PC-9 (cell line): ENCODE results near the gene STK32B. TPM values are rescaled to one million over a fixed set of nuclear protein-coding genes. Genes with fewer than 3 reads are reported as not detected.

Experiments used
- BruUV-seq: library from RNA; stranded (reverse); fragments of 400-500 nt; replicated peaks from 2 replicates; lab custom pipeline; 2021; lab: Mats Ljungman, UMichigan
- CTCF ChIA-PET: fragments of 300-600 bp; sonication (Branson Sonifier 250); formaldehyde crosslinking; loops from one replicate; lab custom pipeline; 2022; ENCODE audit warnings: antibody characterized with exemption; lab: Charles Lee
- POLR2A ChIA-PET: fragments of 300-600 bp; sonication (Branson Sonifier 250); formaldehyde crosslinking; loops from one replicate; lab custom pipeline; 2022; ENCODE audit warnings: antibody characterized with exemption; ENCODE audit not compliant: unreplicated experiment; lab: Charles Lee
- DNase-seq, 2 experiments: peaks; one replicate each; pipeline versions ENCODE4 v3.0.0 to v3.0.0-alpha.2; 2015 to 2022; ENCODE audit warnings: mixed read lengths in 1 of 2
- H2AFZ ChIP-seq: fragments of 200-600 bp; sonication (generic); 2 replicates; pipeline ENCODE4 v1.8.1; 2017; ENCODE audit warnings: antibody characterized with exemption
- H3F3A ChIP-seq: fragments of 200-600 bp; sonication (generic); 2 replicates; pipeline ENCODE4 v1.8.1; 2017; ENCODE audit warnings: antibody characterized with exemption, mild to moderate bottlenecking, low read depth; ENCODE audit not compliant: insufficient read depth
- H3K27ac ChIP-seq: fragments of 200-600 bp; sonication (generic); 2 replicates; pipeline ENCODE4 v1.6.1; 2016; ENCODE audit warnings: mixed run types
- H3K27me3 ChIP-seq: fragments of 200-600 bp; sonication (generic); 2 replicates; pipeline ENCODE4 v1.6.1; 2016; ENCODE audit warnings: low read depth, mixed run types; ENCODE audit not compliant: insufficient read depth
- H3K36me3 ChIP-seq: fragments of 200-600 bp; sonication (generic); 2 replicates; pipeline ENCODE4 v1.6.1; 2016; ENCODE audit warnings: low read depth, mixed run types
- H3K4me1 ChIP-seq: fragments of 200-600 bp; sonication (generic); replicated peaks from 2 replicates; pipeline ENCODE4 v1.6.1; 2016; ENCODE audit warnings: mixed run types; ENCODE audit not compliant: insufficient read depth
- H3K4me2 ChIP-seq: fragments of 200-600 bp; sonication (generic); 2 replicates; pipeline ENCODE4 v1.6.1; 2017; ENCODE audit warnings: mixed run types
- H3K4me3 ChIP-seq: fragments of 200-600 bp; sonication (generic); 2 replicates; pipeline ENCODE4 v1.6.1; 2016; ENCODE audit warnings: mixed run types
- H3K79me2 ChIP-seq: fragments of 200-600 bp; sonication (generic); 2 replicates; pipeline ENCODE4 v1.6.1; 2017; ENCODE audit warnings: low read depth, mixed run types
- H3K9me2 ChIP-seq: fragments of 200-600 bp; sonication (generic); 2 replicates; pipeline ENCODE4 v1.8.1; 2017; ENCODE audit warnings: mild to moderate bottlenecking; ENCODE audit not compliant: insufficient read depth
- H3K9me3 ChIP-seq: fragments of 200-600 bp; sonication (generic); 2 replicates; pipeline ENCODE4 v1.8.1; 2016; ENCODE audit warnings: low read depth; ENCODE audit not compliant: insufficient read depth
- H4K20me1 ChIP-seq: fragments of 200-600 bp; sonication (generic); 2 replicates; pipeline ENCODE4 v1.8.1; 2017; ENCODE audit not compliant: insufficient read depth
- EZH2 ChIP-seq: fragments of 200-600 bp; sonication (generic); IDR thresholded peaks from 2 replicates; pipeline ENCODE4 v1.8.0; 2017; ENCODE audit warnings: antibody characterized with exemption, low read depth
- intact Hi-C: fragments of 100-400 bp; cut with micrococcal nuclease; formaldehyde crosslinking; loops from one replicate; pipeline ENCODE4 v1.10.0; 2022; ENCODE audit not compliant: unreplicated experiment
- total RNA-seq: library from RNA; stranded (reverse); gene quantifications from 2 replicates; pipeline ENCODE4 v1.2.3, GENCODE V29; 2021
- TF ChIP-seq, protein P1 (sequence below): fragments of 200-600 bp; sonication (generic); conservative IDR thresholded peaks from 2 replicates; pipeline ENCODE4 v1.6.1; 2017; ENCODE audit warnings: mixed run types, antibody characterized with exemption, mild to moderate bottlenecking, moderate library complexity

Gene STK32B
- total RNA-seq, 1 experiment from 2014 or later = not detected

DNA sequence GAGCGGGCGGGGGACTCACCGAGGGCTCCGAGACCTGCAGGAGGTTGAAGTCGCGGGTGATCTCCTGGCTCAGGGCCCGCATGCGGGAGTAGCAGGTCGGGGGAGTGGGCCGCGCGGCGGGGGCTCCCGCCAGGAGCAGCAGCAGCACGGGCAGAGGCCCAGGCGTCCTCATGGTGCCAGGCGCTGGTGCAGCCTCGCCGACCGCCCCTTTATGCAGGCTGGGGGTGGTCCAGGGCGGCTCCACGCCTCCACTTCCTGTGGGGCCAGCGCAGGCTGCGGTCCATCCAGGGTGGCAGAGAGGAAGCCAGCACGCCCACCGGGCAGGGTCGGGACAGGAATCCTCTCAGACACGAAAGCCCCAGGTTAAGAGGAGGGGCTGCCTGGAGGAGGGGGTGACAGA lies 32.0 kb upstream of the STK32B start, which contains the start of gene CYTL1:
Gene CYTL1, minus strand, starts transcription at position 185 of the 400 bp plus-strand sequence. Its CDS starts 13 bp downstream, at position 172.
- ChIA-PET POLR2A (no interaction called here), CTCF (no interaction called here)
- Histone ChIP-seq H4K20me1 (no peaks in the 10 kb centered on the region), H3K79me2 (no peaks in the 10 kb centered on the region), H3K4me2 (no peak within 1 kb of the TSS), H2AFZ (no peak within 1 kb of the TSS), H3K9me2 (no peaks in the 10 kb centered on the region), H3K27me3 (peaks cover 81% of the 10 kb centered on the region), H3K27ac (no peak within 1 kb of the TSS), H3K36me3 (no peaks in the 10 kb centered on the region), H3K4me1 (no peaks in the 10 kb centered on the region), H3K4me3 (no peak within 1 kb of the TSS), H3F3A (no peaks in the 10 kb centered on the region), H3K9me3 (no peaks in the 10 kb centered on the region)
- no peak for TF ChIP-seq EZH2
- TF ChIP-seq, protein P1, sequence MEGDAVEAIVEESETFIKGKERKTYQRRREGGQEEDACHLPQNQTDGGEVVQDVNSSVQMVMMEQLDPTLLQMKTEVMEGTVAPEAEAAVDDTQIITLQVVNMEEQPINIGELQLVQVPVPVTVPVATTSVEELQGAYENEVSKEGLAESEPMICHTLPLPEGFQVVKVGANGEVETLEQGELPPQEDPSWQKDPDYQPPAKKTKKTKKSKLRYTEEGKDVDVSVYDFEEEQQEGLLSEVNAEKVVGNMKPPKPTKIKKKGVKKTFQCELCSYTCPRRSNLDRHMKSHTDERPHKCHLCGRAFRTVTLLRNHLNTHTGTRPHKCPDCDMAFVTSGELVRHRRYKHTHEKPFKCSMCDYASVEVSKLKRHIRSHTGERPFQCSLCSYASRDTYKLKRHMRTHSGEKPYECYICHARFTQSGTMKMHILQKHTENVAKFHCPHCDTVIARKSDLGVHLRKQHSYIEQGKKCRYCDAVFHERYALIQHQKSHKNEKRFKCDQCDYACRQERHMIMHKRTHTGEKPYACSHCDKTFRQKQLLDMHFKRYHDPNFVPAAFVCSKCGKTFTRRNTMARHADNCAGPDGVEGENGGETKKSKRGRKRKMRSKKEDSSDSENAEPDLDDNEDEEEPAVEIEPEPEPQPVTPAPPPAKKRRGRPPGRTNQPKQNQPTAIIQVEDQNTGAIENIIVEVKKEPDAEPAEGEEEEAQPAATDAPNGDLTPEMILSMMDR = no peak
- BruUV-seq = no TSS peak
- intact Hi-C loops = no loop called here
- DNase-seq = no peak

DNA sequence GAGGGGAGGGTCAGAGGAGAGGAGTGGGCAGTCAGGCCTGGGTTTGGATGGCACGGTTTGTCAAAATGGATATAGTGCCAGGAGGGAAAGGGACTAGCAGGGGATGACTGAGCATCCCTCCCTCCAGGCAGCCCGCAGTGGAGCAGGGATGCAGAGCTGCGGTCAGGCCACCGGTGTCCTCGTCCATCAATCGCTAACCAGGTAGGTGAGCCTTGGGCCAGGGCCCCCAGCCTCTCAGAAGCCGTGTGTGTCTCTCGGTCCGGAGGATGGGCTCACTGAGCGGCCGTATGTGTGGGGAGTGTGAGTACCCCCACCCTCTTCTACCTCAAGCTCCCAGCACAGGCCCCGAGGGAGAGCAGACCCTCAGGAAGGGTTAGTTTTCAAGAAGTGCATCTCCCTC lies 31.5 kb upstream of the STK32B start:
- H3K4me2 ChIP-seq = no peak overlapping the region
- intact Hi-C loops = no loop called here
- H2AFZ ChIP-seq = no peak overlapping the region
- POLR2A ChIA-PET = no interaction called here
- no peak overlapping the region for H3K27ac ChIP-seq
- BruUV-seq = no TSS peak
- no peaks in the 10 kb centered on the region for H3K9me3 ChIP-seq
- CTCF ChIA-PET = no interaction called here
- no peak overlapping the region for H3K4me3 ChIP-seq
- no peaks in the 10 kb centered on the region for H3K9me2 ChIP-seq
- H3K4me1 ChIP-seq = no peaks in the 10 kb centered on the region
- DNase-seq = no peak
- no peaks in the 10 kb centered on the region for H3K79me2 ChIP-seq
- H3F3A ChIP-seq = no peaks in the 10 kb centered on the region
- no peaks in the 10 kb centered on the region for H3K36me3 ChIP-seq
- TF ChIP-seq EZH2 = no peak
- TF ChIP-seq, protein P1 = no peak
- no peaks in the 10 kb centered on the region for H4K20me1 ChIP-seq
- H3K27me3 ChIP-seq = peaks cover 82% of the 10 kb centered on the region

DNA sequence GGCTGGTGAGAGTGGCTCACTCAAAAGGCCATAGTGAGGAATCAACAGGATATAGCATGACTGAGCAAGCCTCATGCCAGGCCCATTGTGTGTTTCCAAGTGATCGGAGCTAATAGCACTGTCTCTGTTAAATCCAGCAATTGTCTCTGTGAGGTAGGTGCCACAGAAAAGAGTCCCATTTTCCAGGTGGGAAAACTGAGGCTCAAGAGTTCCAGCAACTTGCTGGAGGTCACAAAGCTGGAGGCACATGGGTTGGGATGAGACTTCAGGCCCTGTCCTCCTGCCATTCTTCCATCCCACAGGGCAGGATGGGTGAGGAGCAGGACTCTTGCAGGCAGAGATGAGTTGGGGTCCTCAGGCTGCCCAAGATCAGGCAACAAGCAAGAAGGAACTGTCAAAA lies 30.9 kb upstream of the STK32B start:
- Histone ChIP-seq H3K36me3 (no peaks in the 10 kb centered on the region), H3K27me3 (peaks cover 83% of the 10 kb centered on the region), H2AFZ (no peak overlapping the region), H3K4me1 (no peaks in the 10 kb centered on the region), H3F3A (no peaks in the 10 kb centered on the region), H3K9me3 (no peaks in the 10 kb centered on the region), H3K27ac (no peak overlapping the region), H3K4me3 (no peak overlapping the region), H3K79me2 (no peaks in the 10 kb centered on the region), H4K20me1 (no peaks in the 10 kb centered on the region), H3K4me2 (no peak overlapping the region), H3K9me2 (no peaks in the 10 kb centered on the region)
- TF ChIP-seq EZH2 = no peak
- TF ChIP-seq, protein P1 = no peak
- no peak for DNase-seq
- POLR2A ChIA-PET = no interaction called here
- BruUV-seq = no TSS peak
- intact Hi-C loops = no loop called here
- CTCF ChIA-PET = no interaction called here
